HFFc6 (cell line): Measurements from ENCODE around the gene TBCE. TPM values are rescaled to one million over a fixed set of nuclear protein-coding genes. Genes with fewer than 3 reads are reported as not detected.
A peak's percentile ranks its signal among the peaks of the same experiment; 100 is the strongest.
"Not testable (repeated sequence)": the region's sequence is repeated elsewhere in the genome, so short reads cannot be mapped to it uniquely, and the experiment has no call there.

ENCODE experiments used
- DNase-seq: peaks from one replicate; pipeline ENCODE4 v3.0.0-alpha.2; 2018
- H3K27ac Mint-ChIP-seq: 2 replicates; pipeline ENCODE4 v1.8.0; 2020; ENCODE audit warnings: mild to moderate bottlenecking, mixed read lengths
- H3K27me3 Mint-ChIP-seq: 2 replicates; pipeline ENCODE4 v1.8.0; 2021; ENCODE audit warnings: mild to moderate bottlenecking, moderate library complexity, mixed read lengths; ENCODE audit not compliant: insufficient read depth
- H3K36me3 Mint-ChIP-seq: 2 replicates; pipeline ENCODE4 v1.8.0; 2021; ENCODE audit warnings: low read depth, mixed read lengths
- H3K4me1 Mint-ChIP-seq: 2 replicates; pipeline ENCODE4 v1.8.0; 2020; ENCODE audit warnings: low read depth, mixed read lengths
- H3K4me3 Mint-ChIP-seq: 2 replicates; pipeline ENCODE4 v1.8.0; 2020; ENCODE audit warnings: mild to moderate bottlenecking, moderate library complexity, mixed read lengths
- H3K9me3 Mint-ChIP-seq: 2 replicates; pipeline ENCODE4 v1.8.0; 2020; ENCODE audit warnings: mild to moderate bottlenecking, mixed read lengths
- total RNA-seq, 6 experiments: library from RNA; stranded (reverse); fragmentation: NEBNext Ultra II Directional; extraction: Animal tissue kit (Norgen Biotek cat#: 25700); gene quantifications; 2 replicates in 1 of 6; 3 replicates in 5 of 6; pipeline ENCODE4 v1.2.3, GENCODE V29; 2021
- TF ChIP-seq, protein P1 (sequence below): fragments of 200-600 bp; sonication (generic); IDR thresholded peaks from 2 replicates; pipeline ENCODE4 v1.5.0; 2021; ENCODE audit warnings: antibody characterized with exemption, mild to moderate bottlenecking

TBCE gene
- total RNA-seq, 6 experiments from 2014 or later = 20.0 to 29.4 (median 26.0) TPM

- no peaks in the 10 kb centered on the region for H3K9me3 Mint-ChIP-seq
- DNase-seq = no peak
- H3K27ac Mint-ChIP-seq = no peak overlapping the region
- TF ChIP-seq, protein P1, sequence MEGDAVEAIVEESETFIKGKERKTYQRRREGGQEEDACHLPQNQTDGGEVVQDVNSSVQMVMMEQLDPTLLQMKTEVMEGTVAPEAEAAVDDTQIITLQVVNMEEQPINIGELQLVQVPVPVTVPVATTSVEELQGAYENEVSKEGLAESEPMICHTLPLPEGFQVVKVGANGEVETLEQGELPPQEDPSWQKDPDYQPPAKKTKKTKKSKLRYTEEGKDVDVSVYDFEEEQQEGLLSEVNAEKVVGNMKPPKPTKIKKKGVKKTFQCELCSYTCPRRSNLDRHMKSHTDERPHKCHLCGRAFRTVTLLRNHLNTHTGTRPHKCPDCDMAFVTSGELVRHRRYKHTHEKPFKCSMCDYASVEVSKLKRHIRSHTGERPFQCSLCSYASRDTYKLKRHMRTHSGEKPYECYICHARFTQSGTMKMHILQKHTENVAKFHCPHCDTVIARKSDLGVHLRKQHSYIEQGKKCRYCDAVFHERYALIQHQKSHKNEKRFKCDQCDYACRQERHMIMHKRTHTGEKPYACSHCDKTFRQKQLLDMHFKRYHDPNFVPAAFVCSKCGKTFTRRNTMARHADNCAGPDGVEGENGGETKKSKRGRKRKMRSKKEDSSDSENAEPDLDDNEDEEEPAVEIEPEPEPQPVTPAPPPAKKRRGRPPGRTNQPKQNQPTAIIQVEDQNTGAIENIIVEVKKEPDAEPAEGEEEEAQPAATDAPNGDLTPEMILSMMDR = no peak
- no peaks in the 10 kb centered on the region; the same call in 1 of the 2 replicates for H3K27me3 Mint-ChIP-seq
- H3K4me1 Mint-ChIP-seq = no peaks in the 10 kb centered on the region
- H3K4me3 Mint-ChIP-seq = no peak overlapping the region
- H3K36me3 Mint-ChIP-seq = peaks cover 32% of the 10 kb centered on the region
Observed at GRCh38 chr1:235450433-235450832, 83.2 kb downstream of the TBCE start.

DNA sequence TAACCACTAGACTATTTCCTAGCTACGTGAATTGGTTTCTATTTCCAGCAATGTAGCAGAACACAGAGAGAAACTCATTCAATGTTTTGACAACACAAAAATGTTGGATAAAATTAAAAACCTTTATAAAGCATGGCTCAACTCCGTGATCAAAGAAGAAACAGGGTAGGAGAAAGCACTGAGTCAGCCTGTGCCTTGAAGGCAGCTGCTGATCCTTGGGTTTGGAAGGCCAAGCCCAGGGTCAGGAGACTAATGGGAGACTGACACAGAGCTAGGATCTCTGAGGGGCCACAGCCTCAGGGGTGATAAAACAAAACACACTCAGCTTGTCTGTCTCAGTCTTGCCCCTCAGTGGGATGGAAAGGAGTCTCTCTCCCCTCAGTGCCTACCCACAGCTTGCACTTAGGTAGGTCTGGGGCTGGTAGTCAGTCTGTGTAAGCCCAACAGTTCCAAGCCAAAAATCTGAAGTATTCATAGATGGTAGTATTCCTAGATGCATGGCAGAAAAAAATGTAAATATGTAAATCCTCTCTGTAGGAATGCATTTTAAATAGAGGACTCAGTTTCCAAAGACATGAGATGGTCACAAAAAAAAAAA lies 83.8 kb downstream of the TBCE start:
- no peak for DNase-seq
- no peaks in the 10 kb centered on the region; the same call in 1 of the 2 replicates for H3K27me3 Mint-ChIP-seq
- peaks cover 32% of the 10 kb centered on the region for H3K36me3 Mint-ChIP-seq
- no peak overlapping the region for H3K4me3 Mint-ChIP-seq
- H3K9me3 Mint-ChIP-seq = no peaks in the 10 kb centered on the region
- TF ChIP-seq, protein P1 = no peak
- H3K4me1 Mint-ChIP-seq = no peaks in the 10 kb centered on the region
- peak overlapping the region; percentile 1; the same call in 1 of the 2 replicates for H3K27ac Mint-ChIP-seq

DNA sequence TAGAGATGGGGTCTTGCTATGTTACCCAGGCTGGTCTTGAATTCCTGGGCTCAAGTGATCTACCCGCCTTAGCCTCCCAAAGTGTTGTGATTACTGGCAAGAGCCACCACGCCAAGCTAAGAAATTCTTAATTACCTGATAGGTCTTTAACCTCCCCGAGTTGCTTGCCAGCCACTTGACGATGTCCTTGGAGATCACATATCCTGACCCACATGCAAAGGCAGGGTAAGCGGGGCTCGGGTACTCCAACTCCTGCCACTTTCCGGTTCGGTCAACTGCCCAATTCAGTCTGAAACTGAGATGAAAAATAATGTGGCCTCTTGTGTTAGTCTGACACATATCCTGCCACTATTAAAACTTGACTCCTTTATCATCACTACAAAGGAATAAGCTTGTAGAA lies 86.8 kb downstream of the TBCE start:
- Mint-ChIP-seq H3K4me1 (no peaks in the 10 kb centered on the region), H3K27me3 (no peaks in the 10 kb centered on the region; the same call in 1 of the 2 replicates), H3K9me3 (no peaks in the 10 kb centered on the region), H3K36me3 (peaks cover 21% of the 10 kb centered on the region), H3K4me3 (no peak overlapping the region), H3K27ac (no peak overlapping the region)
- TF ChIP-seq, protein P1 = no peak
- DNase-seq = no peak

GRCh38 chr1:235455097-235455496 lies 87.9 kb downstream of the TBCE start:
- TF ChIP-seq, protein P1 = no peak
- Mint-ChIP-seq H3K4me1 (no peaks in the 10 kb centered on the region), H3K27ac (no peak overlapping the region), H3K27me3 (no peaks in the 10 kb centered on the region; the same call in 1 of the 2 replicates), H3K9me3 (no peaks in the 10 kb centered on the region), H3K36me3 (peaks cover 13% of the 10 kb centered on the region), H3K4me3 (no peak overlapping the region)
- DNase-seq = no peak

DNA sequence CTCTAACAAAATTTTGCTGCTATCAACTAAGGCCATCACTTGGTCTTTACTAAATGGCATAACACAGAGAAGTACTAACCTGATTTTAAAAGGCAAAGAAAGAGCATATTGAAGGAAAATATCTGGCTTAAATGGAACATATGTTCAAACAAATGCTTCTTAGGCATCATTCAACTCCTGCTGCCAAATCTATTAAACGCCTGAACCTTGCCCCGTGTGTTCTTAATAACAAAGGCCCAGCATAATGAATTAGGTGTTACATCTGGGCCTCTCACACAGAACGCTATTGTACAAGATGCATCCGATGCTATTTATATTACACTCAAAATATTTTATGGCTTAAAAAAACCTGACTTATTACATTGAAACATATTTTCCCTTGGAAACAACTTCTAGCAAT lies 88.6 kb downstream of the TBCE start:
- no peaks in the 10 kb centered on the region for H3K9me3 Mint-ChIP-seq
- H3K27ac Mint-ChIP-seq = no peak overlapping the region
- no peak overlapping the region for H3K4me3 Mint-ChIP-seq
- H3K36me3 Mint-ChIP-seq = peaks cover 7% of the 10 kb centered on the region; the same call in 1 of the 2 replicates
- H3K27me3 Mint-ChIP-seq = no peaks in the 10 kb centered on the region; the same call in 1 of the 2 replicates
- no peak for DNase-seq
- no peaks in the 10 kb centered on the region for H3K4me1 Mint-ChIP-seq
- TF ChIP-seq, protein P1 = no peak

GRCh38 chr1:235457856-235458255 lies 90.6 kb downstream of the TBCE start:
- H3K4me1 Mint-ChIP-seq, DNase-seq, H3K27ac Mint-ChIP-seq, H3K4me3 Mint-ChIP-seq, H3K27me3 Mint-ChIP-seq, H3K9me3 Mint-ChIP-seq, H3K36me3 Mint-ChIP-seq: not testable (repeated sequence)
